Spleen (tissue), 7 donors: Measurements from ENCODE around the gene SLAMF9.

Experiments
- POLR2AphosphoS5 ChIP-seq, 3 donors: sonication (generic); formaldehyde crosslinking; IDR thresholded peaks; one replicate each; pipeline ENCODE4 v1.5.1; 2017; ENCODE audit warnings: antibody characterized with exemption in 3 of 3
- TF ChIP-seq, protein P1 (sequence below), 11 experiments: fragments of 200-600 bp in 7 of 11; fragments of 450-650 bp in 4 of 11; sonication (generic) in 4 of 11; IDR thresholded peaks in 8 of 11; conservative IDR thresholded peaks in 3 of 11; 1 replicate in 7 of 11; 2 replicates in 4 of 11; pipeline versions ENCODE4 v1.4.0 to v1.8.0; 2016 to 2021; ENCODE audit warnings: antibody characterized with exemption in 11 of 11, inconsistent platforms in 4 of 11, mild to moderate bottlenecking in 1 of 11
- donor health status: DM: no; HTN: no; CAD: no; lungs with moderate emphysema.
- donor health status: DM: no; HTN: no; CAD: no.
- donor health status: DM: no; HTN: no; CAD: no.

DNA sequence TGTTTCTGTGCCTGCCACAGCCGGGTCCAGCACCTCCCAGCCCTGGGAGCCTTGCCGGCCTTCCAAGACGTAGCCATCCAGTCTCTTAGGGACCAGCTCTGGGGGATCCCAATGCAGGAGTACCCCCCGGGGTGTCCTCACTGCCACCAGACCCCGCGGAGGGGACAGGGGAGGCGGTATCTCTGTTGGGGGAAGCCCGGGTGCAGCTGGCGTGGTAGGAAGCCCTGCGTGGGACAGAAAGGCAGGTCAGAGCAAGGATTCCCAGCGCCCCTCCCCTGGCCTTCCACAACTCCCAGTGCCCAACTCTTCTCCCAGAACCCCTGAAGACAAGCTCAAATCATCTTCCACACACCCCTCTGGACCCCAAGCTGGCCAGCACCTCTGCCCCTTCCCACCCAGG lies 23.8 kb downstream of the SLAMF9 start:
- no peak for TF ChIP-seq POLR2AphosphoS5 (IDR thresholded peaks at IDR 0.05)
- TF ChIP-seq, protein P1, sequence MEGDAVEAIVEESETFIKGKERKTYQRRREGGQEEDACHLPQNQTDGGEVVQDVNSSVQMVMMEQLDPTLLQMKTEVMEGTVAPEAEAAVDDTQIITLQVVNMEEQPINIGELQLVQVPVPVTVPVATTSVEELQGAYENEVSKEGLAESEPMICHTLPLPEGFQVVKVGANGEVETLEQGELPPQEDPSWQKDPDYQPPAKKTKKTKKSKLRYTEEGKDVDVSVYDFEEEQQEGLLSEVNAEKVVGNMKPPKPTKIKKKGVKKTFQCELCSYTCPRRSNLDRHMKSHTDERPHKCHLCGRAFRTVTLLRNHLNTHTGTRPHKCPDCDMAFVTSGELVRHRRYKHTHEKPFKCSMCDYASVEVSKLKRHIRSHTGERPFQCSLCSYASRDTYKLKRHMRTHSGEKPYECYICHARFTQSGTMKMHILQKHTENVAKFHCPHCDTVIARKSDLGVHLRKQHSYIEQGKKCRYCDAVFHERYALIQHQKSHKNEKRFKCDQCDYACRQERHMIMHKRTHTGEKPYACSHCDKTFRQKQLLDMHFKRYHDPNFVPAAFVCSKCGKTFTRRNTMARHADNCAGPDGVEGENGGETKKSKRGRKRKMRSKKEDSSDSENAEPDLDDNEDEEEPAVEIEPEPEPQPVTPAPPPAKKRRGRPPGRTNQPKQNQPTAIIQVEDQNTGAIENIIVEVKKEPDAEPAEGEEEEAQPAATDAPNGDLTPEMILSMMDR (IDR thresholded peaks at IDR 0.05 in 8 of 11, conservative IDR thresholded peaks at IDR 0.05 in 3 of 11), result no peak
